GM23248 (cell line): ENCODE data around the gene TTN. TPM values are rescaled to one million over a fixed set of nuclear protein-coding genes. Genes with fewer than 3 reads are reported as not detected.

Experiments
- DNase-seq: peaks from one replicate; pipeline ENCODE4 v3.0.0-alpha.2; 2015
- H2AFZ ChIP-seq: fragments of 200-600 bp; sonication (generic); 2 replicates; pipeline ENCODE4 v1.6.1; 2016; ENCODE audit warnings: antibody characterized with exemption
- H3F3A ChIP-seq: fragments of 200-600 bp; sonication (generic); 2 replicates; pipeline ENCODE4 v1.6.1; 2016; ENCODE audit warnings: mild to moderate bottlenecking, antibody characterized with exemption, mixed run types; ENCODE audit not compliant: insufficient read depth
- H3K27ac ChIP-seq: fragments of 200-600 bp; sonication (generic); 2 replicates; pipeline ENCODE4 v1.5.1; 2016; ENCODE audit warnings: mild to moderate bottlenecking
- H3K27me3 ChIP-seq: fragments of 200-600 bp; sonication (generic); replicated peaks from 2 replicates; pipeline ENCODE4 v1.6.1; 2016; ENCODE audit warnings: mild to moderate bottlenecking; ENCODE audit not compliant: insufficient read depth
- H3K36me3 ChIP-seq: fragments of 200-600 bp; sonication (generic); 2 replicates; pipeline ENCODE4 v1.6.1; 2016; ENCODE audit warnings: low read depth, mild to moderate bottlenecking
- H3K4me1 ChIP-seq: fragments of 200-600 bp; sonication (generic); 2 replicates; pipeline ENCODE4 v1.6.1; 2016; ENCODE audit warnings: mild to moderate bottlenecking; ENCODE audit not compliant: insufficient read depth
- H3K4me2 ChIP-seq: fragments of 200-600 bp; sonication (generic); one replicate; pipeline ENCODE4 v1.6.1; 2016; ENCODE audit warnings: mild to moderate bottlenecking; ENCODE audit not compliant: unreplicated experiment
- H3K4me3 ChIP-seq: fragments of 200-600 bp; sonication (generic); 2 replicates; pipeline ENCODE4 v1.5.1; 2016; ENCODE audit warnings: mild to moderate bottlenecking
- H3K79me2 ChIP-seq: fragments of 200-600 bp; sonication (generic); 2 replicates; pipeline ENCODE4 v1.6.1; 2016; ENCODE audit warnings: mild to moderate bottlenecking; ENCODE audit not compliant: insufficient read depth
- H3K9ac ChIP-seq: fragments of 200-600 bp; sonication (generic); 2 replicates; pipeline ENCODE4 v1.6.1; 2016; ENCODE audit warnings: mild to moderate bottlenecking
- H3K9me2 ChIP-seq: fragments of 200-600 bp; sonication (generic); 2 replicates; pipeline ENCODE4 v1.6.1; 2016; ENCODE audit warnings: mixed run types, mild to moderate bottlenecking, moderate library complexity; ENCODE audit not compliant: insufficient read depth
- H3K9me3 ChIP-seq: fragments of 200-600 bp; sonication (generic); one replicate; pipeline ENCODE4 v1.6.1; 2017; ENCODE audit warnings: low read depth
- H4K20me1 ChIP-seq: fragments of 200-600 bp; sonication (generic); 2 replicates; pipeline ENCODE4 v1.6.0; 2016; ENCODE audit not compliant: insufficient read depth
- EZH2 ChIP-seq: fragments of 200-600 bp; sonication (generic); IDR thresholded peaks from 2 replicates; pipeline ENCODE4 v1.6.1; 2018; ENCODE audit warnings: antibody characterized with exemption, mild to moderate bottlenecking; ENCODE audit not compliant: insufficient read depth, poor library complexity, severe bottlenecking
- EZH2phosphoT487 ChIP-seq: fragments of 200-600 bp; sonication (generic); IDR thresholded peaks from 2 replicates; pipeline ENCODE4 v1.6.1; 2018; ENCODE audit warnings: antibody characterized with exemption, moderate library complexity, mild to moderate bottlenecking, low read depth; ENCODE audit not compliant: insufficient read depth
- WGBS, 2 experiments: methylation state at CpG; one replicate each; pipeline ENCODE4 v1.1.6; 2015 to 2017; ENCODE audit warnings: low lambda C conversion rate in 2 of 2, low coverage in 1 of 2; ENCODE audit errors: missing lambda C conversion rate in 2 of 2; 5-methylcytosine and 5-hydroxymethylcytosine counted together
- in situ Hi-C: fragments of 300-500 bp; cut with MboI; formaldehyde crosslinking; loops from 2 replicates; pipeline ENCODE4 v1.15.0; 2020
- polyA plus RNA-seq: library from polyadenylated mRNA; unstranded; fragments of >200 nt; fragmentation: Nextera tagmentation; extraction: Ambion mirVana; gene quantifications from 2 replicates; pipeline ENCODE4 v1.2.1, GENCODE V29; 2016
- total RNA-seq: library from RNA; depleted of rRNA; stranded (reverse); fragments of >200 nt; shearing (Covaris generic); gene quantifications from 2 replicates; pipeline ENCODE4 v1.2.3, GENCODE V29; 2014

The TTN gene
- total and polyA plus RNA-seq, 2 experiments from 2014 or later = 0.13 TPM; not detected in 1

DNA sequence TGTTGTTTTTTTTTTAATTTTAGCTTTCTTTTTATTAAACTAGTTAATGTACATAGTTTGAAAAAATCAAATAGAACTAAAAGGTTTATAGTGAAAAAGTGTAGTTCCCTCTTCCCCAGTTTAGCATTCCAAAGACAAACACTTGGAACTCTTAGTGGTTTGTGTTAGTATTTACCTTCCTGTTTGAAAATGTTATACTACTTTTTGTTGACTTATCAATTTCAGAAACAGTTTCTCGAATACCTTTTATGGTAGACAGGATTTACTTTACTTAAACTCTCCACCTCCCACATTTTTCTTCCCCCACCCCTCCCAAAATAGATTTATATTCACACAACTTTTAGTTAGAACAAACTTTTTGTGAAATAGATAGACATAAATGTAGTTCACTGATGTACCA, 300.3 kb downstream of the TTN start:
- no peaks in the 10 kb centered on the region for H3K9me3 ChIP-seq
- H3K27ac ChIP-seq = no peak overlapping the region
- H3K4me1 ChIP-seq = peaks cover under 1% of the 10 kb centered on the region; the same call in 1 of the 2 replicates
- H3K79me2 ChIP-seq = no peaks in the 10 kb centered on the region; the same call in 1 of the 2 replicates
- H3K27me3 ChIP-seq = no peaks in the 10 kb centered on the region
- WGBS, 2 experiments = 94 to 97% methylated on average over 1 of the region's 1 CpG
- TF ChIP-seq EZH2 = no peak
- H3F3A ChIP-seq = peaks cover 3% of the 10 kb centered on the region
- in situ Hi-C loops = no loop called here
- H3K36me3 ChIP-seq = peaks cover 33% of the 10 kb centered on the region
- no peak overlapping the region for H3K4me2 ChIP-seq
- no peak overlapping the region for H3K4me3 ChIP-seq
- no peaks in the 10 kb centered on the region for H3K9me2 ChIP-seq
- no peak overlapping the region for H3K9ac ChIP-seq
- no peak for DNase-seq
- H2AFZ ChIP-seq = no peak overlapping the region
- H4K20me1 ChIP-seq = no peaks in the 10 kb centered on the region

GRCh38 chr2:178506524-178506923, 300.7 kb downstream of the TTN start:
- no peak overlapping the region for H2AFZ ChIP-seq
- H3K27ac ChIP-seq = no peak overlapping the region
- H3K79me2 ChIP-seq = no peaks in the 10 kb centered on the region; the same call in 1 of the 2 replicates
- no peak for DNase-seq
- no peaks in the 10 kb centered on the region for H3K9me2 ChIP-seq
- H3K36me3 ChIP-seq = peaks cover 37% of the 10 kb centered on the region
- H3K9me3 ChIP-seq = no peaks in the 10 kb centered on the region
- 95 to 98% methylated on average over 2 of the region's 2 CpGs for WGBS, 2 experiments
- no peaks in the 10 kb centered on the region for H3K4me1 ChIP-seq
- no peak overlapping the region for H3K9ac ChIP-seq
- TF ChIP-seq EZH2 (no peak), EZH2phosphoT487 (no peak)
- H3K27me3 ChIP-seq = no peaks in the 10 kb centered on the region
- in situ Hi-C loops = no loop called here
- no peaks in the 10 kb centered on the region for H3F3A ChIP-seq
- H3K4me2 ChIP-seq = no peak overlapping the region
- H3K4me3 ChIP-seq = no peak overlapping the region
- no peaks in the 10 kb centered on the region for H4K20me1 ChIP-seq

DNA sequence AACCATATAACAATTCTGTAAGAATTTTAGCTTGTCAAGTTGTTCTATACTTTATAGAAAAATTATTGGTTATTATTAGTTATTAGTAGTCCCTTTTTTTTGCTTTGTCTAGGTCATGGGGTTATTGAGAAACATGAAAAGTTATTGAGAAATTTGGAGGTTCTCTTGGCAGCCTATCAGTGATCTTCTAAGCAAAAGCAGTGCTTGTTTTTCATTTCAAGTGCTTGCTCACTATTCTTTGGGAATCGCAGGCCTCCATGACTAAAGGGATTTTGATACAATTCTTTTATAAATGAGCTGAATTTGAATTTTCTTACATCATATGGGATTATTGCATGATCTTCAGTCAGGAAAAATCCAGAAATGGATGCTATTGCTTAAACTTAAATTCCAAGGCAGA, 301.1 kb downstream of the TTN start:
- Histone ChIP-seq H2AFZ (no peak overlapping the region), H3K9me3 (no peaks in the 10 kb centered on the region), H3K4me2 (no peak overlapping the region), H3K9me2 (no peaks in the 10 kb centered on the region), H3F3A (no peaks in the 10 kb centered on the region), H3K4me3 (no peak overlapping the region), H3K27ac (no peak overlapping the region), H3K27me3 (no peaks in the 10 kb centered on the region), H3K36me3 (peaks cover 41% of the 10 kb centered on the region), H4K20me1 (no peaks in the 10 kb centered on the region), H3K79me2 (no peaks in the 10 kb centered on the region; the same call in 1 of the 2 replicates), H3K9ac (no peak overlapping the region), H3K4me1 (no peaks in the 10 kb centered on the region)
- in situ Hi-C loops = no loop called here
- DNase-seq = no peak
- TF ChIP-seq EZH2phosphoT487 (no peak), EZH2 (no peak)
- WGBS, 2 experiments = 96 to 98% methylated on average over 1 of the region's 1 CpG

GRCh38 chr2:178502751-178503150, 304.5 kb downstream of the TTN start:
- in situ Hi-C loops = no loop called here
- H3F3A ChIP-seq = no peaks in the 10 kb centered on the region
- H3K79me2 ChIP-seq = no peaks in the 10 kb centered on the region
- no peak for DNase-seq
- no peak overlapping the region for H2AFZ ChIP-seq
- no peak overlapping the region for H3K4me3 ChIP-seq
- H3K9me3 ChIP-seq = no peaks in the 10 kb centered on the region
- no peak overlapping the region for H3K27ac ChIP-seq
- H3K27me3 ChIP-seq = no peaks in the 10 kb centered on the region
- no peak overlapping the region for H3K4me2 ChIP-seq
- H3K36me3 ChIP-seq = peaks cover 64% of the 10 kb centered on the region
- 94 to 97% methylated on average over 4 of the region's 4 CpGs for WGBS, 2 experiments
- H3K9me2 ChIP-seq = no peaks in the 10 kb centered on the region
- TF ChIP-seq EZH2phosphoT487 (no peak), EZH2 (no peak)
- no peak overlapping the region for H3K9ac ChIP-seq
- H4K20me1 ChIP-seq = no peaks in the 10 kb centered on the region
- no peaks in the 10 kb centered on the region for H3K4me1 ChIP-seq

GRCh38 chr2:178499640-178500039, 307.6 kb downstream of the TTN start:
- no peak for DNase-seq
- in situ Hi-C loops = no loop called here
- Histone ChIP-seq H3K4me1 (no peaks in the 10 kb centered on the region), H3K4me3 (no peak overlapping the region), H3F3A (no peaks in the 10 kb centered on the region), H3K27ac (no peak overlapping the region), H3K9ac (no peak overlapping the region), H3K36me3 (peaks cover 77% of the 10 kb centered on the region), H4K20me1 (no peaks in the 10 kb centered on the region), H3K9me3 (no peaks in the 10 kb centered on the region), H3K27me3 (no peaks in the 10 kb centered on the region), H2AFZ (no peak overlapping the region), H3K4me2 (no peak overlapping the region), H3K79me2 (0 out of 2 replicates have a peak, but pooled peaks cover 7% of the 10 kb centered on the region), H3K9me2 (no peaks in the 10 kb centered on the region)
- TF ChIP-seq EZH2phosphoT487 = no peak
- TF ChIP-seq EZH2 = no peak
- WGBS, 2 experiments = 97% methylated on average over 3 of the region's 3 CpGs
